ENCODE measurements around the gene CEP89.
"Not testable (repeated sequence)": the region's sequence is repeated elsewhere in the genome, so short reads cannot be mapped to it uniquely, and the experiment has no call there.

Gene CEP89

DNA sequence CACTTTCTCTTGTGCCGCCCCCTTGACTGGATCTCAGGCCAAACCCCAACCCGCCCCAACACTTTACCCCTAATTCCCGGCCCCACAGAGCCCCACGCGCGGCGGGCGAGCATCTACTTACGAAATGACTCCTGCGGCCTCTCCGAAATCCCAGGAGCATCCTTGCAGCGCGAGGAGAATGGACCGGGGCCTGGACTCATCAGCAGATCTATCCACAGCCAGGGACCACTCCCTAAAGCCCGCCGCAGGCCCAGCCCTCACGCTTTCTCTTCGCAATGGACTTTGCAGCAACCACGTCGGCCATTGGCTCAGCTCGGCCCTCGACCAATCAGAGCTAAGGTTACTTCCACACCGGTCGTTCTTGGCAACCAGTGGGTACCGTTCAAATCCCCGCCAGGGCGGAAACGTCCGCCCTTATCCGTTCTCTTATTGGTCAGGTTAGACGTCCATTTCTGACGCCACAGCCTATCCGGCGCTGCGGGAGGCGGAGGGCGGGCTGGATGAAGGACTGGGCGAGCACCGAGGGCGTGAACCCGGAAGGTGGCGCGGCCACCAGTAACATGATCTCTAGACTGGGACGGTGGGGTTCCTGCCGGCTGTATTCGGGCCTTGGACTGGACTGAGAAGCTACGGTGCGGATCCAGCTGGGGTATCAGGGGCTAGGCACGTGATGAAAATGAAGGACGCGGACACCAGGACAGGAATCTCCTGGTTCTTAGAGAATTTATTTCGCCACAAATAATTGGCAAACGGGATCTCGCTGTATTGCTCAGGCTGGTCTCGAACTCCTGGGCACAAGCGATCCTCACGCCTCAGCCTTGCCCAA lies at the start of gene CEP89, which contains the start of gene FAAP24:
Gene CEP89, minus strand, starts transcription at position 244 of the 826 bp plus-strand sequence. Its CDS starts 84 bp downstream, at position 160.
Gene FAAP24, plus strand, starts transcription at position 528 of the 826 bp plus-strand sequence. CDS start 955 bp downstream, outside the sequence.
- Histone ChIP-seq H3K27me3 (ENCODE audit: control insufficient read depth, insufficient read depth, low read length) (no peaks in the 10 kb centered on the region), H3K4me1 (ENCODE audit: control insufficient read depth, insufficient read depth, low read length) (no peaks in the 10 kb centered on the region), H3K9ac (ENCODE audit: low read depth, low read length) (no peak within 1 kb of the TSS), H3K4me3 (ENCODE audit: low read depth, low read length) (peak within 1 kb of the TSS; percentile 81), H3K36me3 (ENCODE audit: control insufficient read depth, insufficient read depth, low read length) (peaks cover 7% of the 10 kb centered on the region), H3K9me3 (ENCODE audit: control insufficient read depth, insufficient read depth, low read length) (no peaks in the 10 kb centered on the region)

DNA sequence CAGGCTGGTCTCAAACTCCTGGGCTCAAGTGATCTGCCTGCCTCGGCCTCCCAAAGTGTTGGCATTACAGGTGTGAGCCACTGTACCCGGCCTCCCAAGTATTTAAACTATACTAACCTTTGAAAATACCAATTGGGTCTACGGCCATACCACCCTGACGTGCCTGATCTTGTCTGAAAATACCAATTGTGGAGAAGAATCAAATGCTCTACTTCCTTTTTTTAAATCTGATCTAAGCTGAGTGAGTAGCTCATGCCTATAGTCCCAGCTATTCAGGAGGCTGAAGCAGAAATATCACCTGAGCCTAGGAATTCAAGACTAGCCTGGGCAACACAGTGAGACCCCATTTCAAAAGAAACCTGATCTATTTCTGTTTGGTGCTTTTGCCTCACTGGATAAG lies 39.1 kb upstream of the CEP89 start:
- H3K36me3 ChIP-seq (ENCODE audit: control insufficient read depth, insufficient read depth, low read length): peaks cover 10% of the 10 kb centered on the region
- H3K4me3 ChIP-seq (ENCODE audit: low read depth, low read length); H3K9me3 ChIP-seq (ENCODE audit: control insufficient read depth, insufficient read depth, low read length); H3K4me1 ChIP-seq (ENCODE audit: control insufficient read depth, insufficient read depth, low read length); H3K27me3 ChIP-seq (ENCODE audit: control insufficient read depth, insufficient read depth, low read length); H3K9ac ChIP-seq (ENCODE audit: low read depth, low read length): not testable (repeated sequence)

DNA sequence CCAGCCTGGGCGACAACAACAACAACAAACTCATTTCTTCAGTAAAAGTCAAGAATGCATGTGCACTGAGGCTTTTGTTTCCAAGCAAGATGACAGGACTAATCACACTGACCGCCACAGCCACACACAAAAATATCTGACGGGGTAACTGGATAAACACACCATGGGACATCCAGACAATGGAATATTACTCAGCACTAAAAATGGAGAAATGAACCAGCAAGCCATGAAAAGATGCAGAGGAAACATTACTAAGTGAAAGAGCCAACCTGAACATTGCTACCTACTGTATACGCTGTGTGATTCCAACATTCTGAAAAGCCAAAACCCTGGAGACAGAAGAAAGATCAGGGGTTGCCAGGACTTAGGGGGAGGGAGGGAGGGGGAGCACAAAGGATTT lies 37.0 kb upstream of the CEP89 start:
- no peaks in the 10 kb centered on the region for H3K4me1 ChIP-seq (ENCODE audit: control insufficient read depth, insufficient read depth, low read length)

DNA sequence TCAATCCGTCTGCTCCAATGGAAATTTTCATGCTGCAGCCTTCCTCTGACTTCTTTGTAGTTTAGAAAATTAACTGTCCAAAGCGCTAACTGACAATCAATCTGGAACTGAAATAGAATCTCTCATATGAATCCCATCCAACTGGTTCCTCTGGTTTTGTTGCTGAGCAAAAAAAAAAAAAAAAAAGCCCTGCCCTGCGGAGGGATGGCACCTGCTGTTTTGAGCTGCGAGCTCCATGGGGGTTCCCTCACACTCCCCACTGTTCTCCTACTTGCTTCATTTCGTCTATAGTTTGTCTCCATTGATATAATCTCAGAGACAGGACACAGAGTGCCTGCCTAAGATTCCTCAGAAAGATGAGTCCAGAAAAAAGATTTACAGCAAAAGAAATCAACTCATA lies 33.7 kb upstream of the CEP89 start:
- Histone ChIP-seq H3K9ac (ENCODE audit: low read depth, low read length) (no peak overlapping the region), H3K36me3 (ENCODE audit: control insufficient read depth, insufficient read depth, low read length) (peaks cover 14% of the 10 kb centered on the region), H3K9me3 (ENCODE audit: control insufficient read depth, insufficient read depth, low read length) (no peaks in the 10 kb centered on the region), H3K27me3 (ENCODE audit: control insufficient read depth, insufficient read depth, low read length) (no peaks in the 10 kb centered on the region), H3K4me3 (ENCODE audit: low read depth, low read length) (no peak overlapping the region), H3K4me1 (ENCODE audit: control insufficient read depth, insufficient read depth, low read length) (no peaks in the 10 kb centered on the region)

More for the DNA sequence above, 37.0 kb upstream of the CEP89 start:
- Histone ChIP-seq H3K27me3 (ENCODE audit: control insufficient read depth, insufficient read depth, low read length) (no peaks in the 10 kb centered on the region), H3K36me3 (ENCODE audit: control insufficient read depth, insufficient read depth, low read length) (peaks cover 10% of the 10 kb centered on the region), H3K4me3 (ENCODE audit: low read depth, low read length) (no peak overlapping the region), H3K9me3 (ENCODE audit: control insufficient read depth, insufficient read depth, low read length) (no peaks in the 10 kb centered on the region), H3K9ac (ENCODE audit: low read depth, low read length) (no peak overlapping the region)

DNA sequence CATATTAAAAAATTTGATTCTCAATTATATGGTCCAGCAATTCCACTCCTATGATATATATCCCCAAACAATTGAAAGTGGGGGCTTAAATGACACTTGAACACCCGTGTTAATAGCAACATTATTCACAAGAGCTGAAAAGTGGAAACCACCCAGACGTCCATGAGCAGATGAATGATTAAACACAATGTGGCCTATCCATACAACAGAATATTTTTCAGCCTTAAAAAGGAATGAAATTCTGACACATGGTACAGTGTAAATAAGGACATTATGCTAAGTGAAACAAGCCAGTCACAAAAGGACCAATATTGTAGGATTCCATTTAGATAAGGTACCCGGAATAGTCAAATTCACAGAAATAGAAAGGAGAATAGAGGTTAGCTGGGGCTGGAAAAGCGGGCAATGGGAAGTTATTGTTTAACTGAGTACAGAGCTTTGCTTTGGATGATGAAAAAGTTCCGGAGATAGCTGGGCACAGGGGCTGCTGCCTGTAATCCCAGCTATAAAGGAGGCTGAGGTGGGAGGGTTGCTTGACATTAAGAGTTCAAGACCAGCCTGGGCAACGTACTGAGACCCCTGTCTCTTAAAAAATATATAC lies 31.8 kb upstream of the CEP89 start:
- H3K4me1 ChIP-seq (ENCODE audit: control insufficient read depth, insufficient read depth, low read length); H3K9me3 ChIP-seq (ENCODE audit: control insufficient read depth, insufficient read depth, low read length); H3K9ac ChIP-seq (ENCODE audit: low read depth, low read length); H3K27me3 ChIP-seq (ENCODE audit: control insufficient read depth, insufficient read depth, low read length); H3K4me3 ChIP-seq (ENCODE audit: low read depth, low read length): not testable (repeated sequence)
- H3K36me3 ChIP-seq (ENCODE audit: control insufficient read depth, insufficient read depth, low read length): peaks cover 21% of the 10 kb centered on the region

DNA sequence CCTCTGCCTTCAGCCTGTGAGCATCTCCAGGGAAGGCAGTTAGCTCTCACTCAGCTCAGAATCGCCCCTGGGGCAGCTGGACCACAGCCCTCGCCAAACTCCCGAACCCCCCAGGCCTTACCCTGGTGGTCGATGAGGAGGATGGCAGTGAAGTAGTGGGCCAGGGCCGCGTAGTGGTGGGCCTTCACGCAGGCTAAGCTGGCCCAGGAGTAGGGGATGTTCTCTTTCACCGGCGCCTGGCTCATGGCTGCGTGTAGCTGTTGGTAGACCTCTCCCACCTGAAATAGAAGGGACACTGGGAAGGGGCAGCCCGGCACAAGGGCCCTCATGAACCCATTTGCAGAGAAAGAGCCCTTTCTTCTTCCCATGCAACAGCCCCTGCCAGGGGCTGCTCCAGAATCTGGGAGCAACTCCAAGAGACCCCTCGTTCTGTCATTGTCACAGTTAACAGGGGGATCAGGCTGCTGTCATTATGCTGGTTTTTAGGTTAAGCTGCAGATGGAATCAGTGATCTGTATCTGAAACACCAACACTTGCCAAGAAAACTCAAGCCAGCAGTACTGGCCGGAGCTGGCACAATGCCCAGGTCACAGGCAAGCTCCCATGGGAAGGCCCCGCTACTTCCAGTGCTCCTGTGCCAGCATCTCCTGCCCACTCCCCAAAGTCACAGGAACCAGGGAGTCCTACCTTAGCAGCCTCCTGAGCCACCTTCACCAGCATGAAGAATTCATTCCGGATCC lies 30.5 kb upstream of the CEP89 start:
- H3K36me3 ChIP-seq (ENCODE audit: control insufficient read depth, insufficient read depth, low read length): peaks cover 22% of the 10 kb centered on the region
- H3K9ac ChIP-seq (ENCODE audit: low read depth, low read length); H3K27me3 ChIP-seq (ENCODE audit: control insufficient read depth, insufficient read depth, low read length); H3K4me1 ChIP-seq (ENCODE audit: control insufficient read depth, insufficient read depth, low read length); H3K4me3 ChIP-seq (ENCODE audit: low read depth, low read length); H3K9me3 ChIP-seq (ENCODE audit: control insufficient read depth, insufficient read depth, low read length): not testable (repeated sequence)

DNA sequence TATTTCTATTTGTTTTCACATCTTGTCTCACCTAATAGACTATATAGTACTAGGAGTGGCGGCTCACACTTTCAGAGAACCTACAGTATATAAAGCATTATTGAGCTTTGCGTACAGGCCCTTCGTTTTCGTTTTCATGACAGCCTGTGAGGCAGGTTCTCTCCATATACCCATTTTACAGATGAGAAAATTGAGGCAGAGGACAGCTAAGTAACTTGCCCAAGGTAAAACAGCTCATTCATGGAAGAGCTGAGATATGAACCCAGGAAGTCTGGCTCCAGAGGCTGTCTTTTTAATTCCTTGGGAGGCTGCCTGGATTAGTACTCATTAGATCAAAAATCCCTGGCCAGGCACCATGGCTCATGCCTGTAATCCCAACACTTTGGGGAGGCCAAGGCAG lies 29.2 kb upstream of the CEP89 start:
- Histone ChIP-seq H3K9ac (ENCODE audit: low read depth, low read length) (no peak overlapping the region), H3K36me3 (ENCODE audit: control insufficient read depth, insufficient read depth, low read length) (peaks cover 25% of the 10 kb centered on the region), H3K27me3 (ENCODE audit: control insufficient read depth, insufficient read depth, low read length) (no peaks in the 10 kb centered on the region), H3K9me3 (ENCODE audit: control insufficient read depth, insufficient read depth, low read length) (no peaks in the 10 kb centered on the region), H3K4me1 (ENCODE audit: control insufficient read depth, insufficient read depth, low read length) (no peaks in the 10 kb centered on the region), H3K4me3 (ENCODE audit: low read depth, low read length) (no peak overlapping the region)

DNA sequence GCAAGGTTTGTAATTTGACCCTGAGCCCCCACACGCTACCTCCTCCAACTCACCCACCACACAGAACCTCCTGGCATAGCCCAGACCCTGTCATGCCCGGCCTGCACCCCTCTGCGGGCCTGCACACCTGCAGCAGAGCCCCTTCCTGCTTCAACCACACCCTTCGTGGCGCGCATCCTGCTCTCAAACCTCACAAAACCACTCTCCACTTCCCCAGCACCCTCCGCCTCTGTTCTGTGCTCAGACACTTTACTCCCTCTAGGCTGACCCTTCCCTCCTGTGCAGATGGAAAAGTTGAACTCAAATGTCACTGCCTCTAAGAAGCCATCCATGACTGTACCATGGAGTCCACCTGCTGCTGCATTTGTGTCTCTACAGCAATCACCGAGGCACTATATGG lies 28.8 kb upstream of the CEP89 start:
- Histone ChIP-seq H3K36me3 (ENCODE audit: control insufficient read depth, insufficient read depth, low read length) (peaks cover 25% of the 10 kb centered on the region), H3K9ac (ENCODE audit: low read depth, low read length) (no peak overlapping the region), H3K4me1 (ENCODE audit: control insufficient read depth, insufficient read depth, low read length) (no peaks in the 10 kb centered on the region)

DNA sequence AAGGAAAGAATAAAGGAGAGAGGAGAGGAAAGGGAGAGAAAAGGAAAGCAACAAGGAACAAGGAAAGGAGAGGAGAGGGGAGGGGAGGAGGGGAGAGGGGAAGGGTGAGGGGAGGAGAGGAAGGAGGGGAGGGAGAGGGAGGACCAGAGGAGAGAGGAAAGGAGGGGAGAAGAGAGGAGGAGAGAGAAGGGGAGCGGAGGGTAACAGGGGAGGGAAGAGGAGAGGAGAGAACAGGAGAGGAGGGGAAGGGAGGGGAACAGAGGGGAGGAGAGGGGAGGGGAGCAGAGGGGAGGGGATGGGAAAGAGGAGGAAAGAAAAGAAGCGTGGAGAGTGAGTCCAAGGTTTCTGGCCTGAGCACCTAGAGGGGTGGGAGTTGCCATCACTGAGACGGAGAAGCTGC lies 27.0 kb upstream of the CEP89 start:
- no peaks in the 10 kb centered on the region for H3K27me3 ChIP-seq (ENCODE audit: control insufficient read depth, insufficient read depth, low read length)
- H3K9ac ChIP-seq (ENCODE audit: low read depth, low read length): no peak overlapping the region
- H3K36me3 ChIP-seq (ENCODE audit: control insufficient read depth, insufficient read depth, low read length): peaks cover 26% of the 10 kb centered on the region
- H3K9me3 ChIP-seq (ENCODE audit: control insufficient read depth, insufficient read depth, low read length): no peaks in the 10 kb centered on the region
- H3K4me1 ChIP-seq (ENCODE audit: control insufficient read depth, insufficient read depth, low read length): no peaks in the 10 kb centered on the region
- H3K4me3 ChIP-seq (ENCODE audit: low read depth, low read length): no peak overlapping the region

More for the DNA sequence above, 28.8 kb upstream of the CEP89 start:
- Histone ChIP-seq H3K9me3 (ENCODE audit: control insufficient read depth, insufficient read depth, low read length) (no peaks in the 10 kb centered on the region), H3K27me3 (ENCODE audit: control insufficient read depth, insufficient read depth, low read length) (no peaks in the 10 kb centered on the region), H3K4me3 (ENCODE audit: low read depth, low read length) (no peak overlapping the region)

DNA sequence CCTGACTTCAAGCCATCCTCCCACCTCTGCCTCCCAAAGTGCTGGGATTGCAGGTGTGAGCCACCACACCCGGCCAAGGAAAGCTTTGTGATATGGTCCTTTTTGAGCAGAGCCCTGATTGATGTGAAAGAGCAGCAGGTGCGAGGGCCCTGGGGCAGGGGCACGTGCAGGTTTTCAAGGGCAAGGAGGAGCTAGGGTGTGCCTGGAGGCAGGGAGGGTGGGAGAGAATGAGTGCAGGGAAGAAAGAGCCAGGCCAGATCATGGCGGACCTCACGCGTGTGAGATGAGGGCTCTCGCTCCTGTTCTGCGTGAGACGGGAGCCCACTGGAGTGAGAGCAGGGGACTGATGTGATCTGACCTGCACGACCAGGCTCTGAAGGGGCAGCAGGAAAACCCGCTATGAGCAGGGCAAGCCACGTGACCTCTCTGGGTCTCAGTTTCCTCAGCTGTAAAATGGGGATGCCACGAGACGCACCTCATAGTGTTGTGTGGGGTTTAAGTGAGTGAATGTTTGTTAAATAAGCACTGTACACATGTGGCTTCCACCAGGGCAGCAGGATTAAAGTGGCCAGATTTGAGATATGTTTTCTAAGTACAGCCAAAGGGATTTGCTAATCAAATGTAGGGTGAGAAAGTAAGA lies 26.1 kb upstream of the CEP89 start:
- Histone ChIP-seq H3K4me1 (ENCODE audit: control insufficient read depth, insufficient read depth, low read length) (no peaks in the 10 kb centered on the region), H3K9me3 (ENCODE audit: control insufficient read depth, insufficient read depth, low read length) (no peaks in the 10 kb centered on the region), H3K36me3 (ENCODE audit: control insufficient read depth, insufficient read depth, low read length) (peaks cover 29% of the 10 kb centered on the region), H3K27me3 (ENCODE audit: control insufficient read depth, insufficient read depth, low read length) (no peaks in the 10 kb centered on the region), H3K9ac (ENCODE audit: low read depth, low read length) (no peak overlapping the region), H3K4me3 (ENCODE audit: low read depth, low read length) (no peak overlapping the region)

DNA sequence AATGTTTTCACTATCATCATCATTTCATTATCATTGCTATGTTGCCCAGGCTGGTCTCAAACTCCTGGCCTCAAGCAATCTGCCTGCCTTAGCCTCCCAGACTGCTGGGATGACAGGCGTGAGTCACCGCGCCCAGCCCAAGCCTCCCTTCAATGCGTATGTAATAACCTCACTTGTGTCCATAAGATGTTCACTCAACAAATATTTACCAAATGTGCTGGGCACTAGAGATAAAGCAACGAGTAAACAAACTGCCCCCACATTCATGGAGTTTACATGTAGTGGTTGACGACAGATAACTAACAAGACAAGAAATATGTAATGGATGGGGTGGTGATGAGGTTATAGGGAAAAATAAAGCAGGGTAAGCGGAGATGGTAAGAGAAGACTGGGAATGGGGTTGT lies 25.3 kb upstream of the CEP89 start:
- H3K9ac ChIP-seq (ENCODE audit: low read depth, low read length); H3K9me3 ChIP-seq (ENCODE audit: control insufficient read depth, insufficient read depth, low read length); H3K4me1 ChIP-seq (ENCODE audit: control insufficient read depth, insufficient read depth, low read length); H3K27me3 ChIP-seq (ENCODE audit: control insufficient read depth, insufficient read depth, low read length); H3K4me3 ChIP-seq (ENCODE audit: low read depth, low read length): not testable (repeated sequence)
- H3K36me3 ChIP-seq (ENCODE audit: control insufficient read depth, insufficient read depth, low read length): peaks cover 22% of the 10 kb centered on the region
